ENCODE results near the gene ZCCHC2.
A peak's percentile ranks its signal among the peaks of the same experiment; 100 is the strongest.

Gene ZCCHC2

GRCh38 chr18:62578980-62579511 lies 56.2 kb downstream of the ZCCHC2 start:
- no peak for DNase-seq (ENCODE audit: low spot score)

GRCh38 chr18:62583376-62583775 lies 60.6 kb downstream of the ZCCHC2 start:
- DNase-seq (ENCODE audit: low spot score) = no peak

- DNase-seq (ENCODE audit: low spot score) = peak; percentile 91
Observed at GRCh38 chr18:62584241-62585120, 61.7 kb downstream of the ZCCHC2 start.

- DNase-seq (ENCODE audit: low spot score) = no peak
Observed at GRCh38 chr18:62585274-62586150, 62.7 kb downstream of the ZCCHC2 start.

GRCh38 chr18:62586151-62586774 lies 63.4 kb downstream of the ZCCHC2 start:
- peak; percentile 88 for DNase-seq (ENCODE audit: low spot score)

- no peak for DNase-seq (ENCODE audit: low spot score)
Observed at GRCh38 chr18:62586781-62587487, 64.1 kb downstream of the ZCCHC2 start.

GRCh38 chr18:62587689-62588088 lies 64.9 kb downstream of the ZCCHC2 start:
- no peak for DNase-seq (ENCODE audit: low spot score)

GRCh38 chr18:62588217-62588616 lies 65.4 kb downstream of the ZCCHC2 start:
- no peak for DNase-seq (ENCODE audit: low spot score)

GRCh38 chr18:62590799-62591590 lies 68.2 kb downstream of the ZCCHC2 start:
- DNase-seq (ENCODE audit: low spot score) = no peak

GRCh38 chr18:62596145-62597005 lies 73.5 kb downstream of the ZCCHC2 start:
- peak; percentile 56 for DNase-seq (ENCODE audit: low spot score)

- DNase-seq (ENCODE audit: low spot score) = no peak
Observed at GRCh38 chr18:62601871-62602270, 79.0 kb downstream of the ZCCHC2 start.

- no peak for DNase-seq (ENCODE audit: low spot score)
Observed at GRCh38 chr18:62602706-62603105, 79.9 kb downstream of the ZCCHC2 start.

- DNase-seq (ENCODE audit: low spot score) = no peak
Observed at GRCh38 chr18:62603211-62603610, 80.4 kb downstream of the ZCCHC2 start.

- no peak for DNase-seq (ENCODE audit: low spot score)
Observed at GRCh38 chr18:62603979-62604378, 81.2 kb downstream of the ZCCHC2 start.

- no peak for DNase-seq (ENCODE audit: low spot score)
Observed at GRCh38 chr18:62605685-62606084, 82.9 kb downstream of the ZCCHC2 start.

GRCh38 chr18:62606106-62606505 lies 83.3 kb downstream of the ZCCHC2 start:
- DNase-seq (ENCODE audit: low spot score) = no peak

- no peak for DNase-seq (ENCODE audit: low spot score)
Observed at GRCh38 chr18:62607302-62607701, 84.5 kb downstream of the ZCCHC2 start.

GRCh38 chr18:62607708-62608428 lies 85.0 kb downstream of the ZCCHC2 start:
- no peak for DNase-seq (ENCODE audit: low spot score)

- no peak for DNase-seq (ENCODE audit: low spot score)
Observed at GRCh38 chr18:62609764-62610163, 86.9 kb downstream of the ZCCHC2 start.
